Measurements from ENCODE around the gene EVA1C.

The EVA1C gene

DNA sequence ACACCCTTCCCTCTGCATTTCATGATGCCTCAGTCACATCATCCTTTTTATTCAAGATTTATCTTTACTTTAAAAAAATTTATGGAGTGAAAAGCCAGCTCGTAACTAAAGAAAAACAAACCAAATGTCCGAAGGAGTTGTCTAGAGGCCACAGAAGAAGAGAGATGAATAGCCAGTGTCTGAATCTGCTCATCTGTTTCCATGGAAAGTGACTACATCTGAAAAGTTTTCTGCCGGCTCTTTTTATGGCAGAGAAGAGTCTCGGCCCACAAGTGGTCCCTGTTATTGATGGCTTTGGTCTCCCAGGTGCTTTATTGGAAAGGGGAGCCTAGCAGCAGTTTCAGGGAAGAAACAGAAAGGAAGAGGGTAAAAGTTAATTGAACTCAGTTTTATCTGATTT lies 5.6 kb downstream of the EVA1C start:
- TF ChIP-seq REST (IDR thresholded peaks at IDR 0.05; ENCODE audit: insufficient read depth in 1 of 2, low read depth in 2 of 2, low read length in 2 of 2) (no peak), SIN3A (IDR thresholded peaks at IDR 0.05; ENCODE audit: borderline replicate concordance, insufficient read depth, low read length) (no peak), FOXP2 (optimal IDR thresholded peaks at IDR 0.05; ENCODE audit: borderline replicate concordance, extremely low read depth, extremely low read length, insufficient read depth) (no peak), POLR2AphosphoS5 (IDR thresholded peaks at IDR 0.05; ENCODE audit: low read depth, low read length) (no peak), TAF1 (IDR thresholded peaks at IDR 0.05; ENCODE audit: borderline replicate concordance, insufficient read depth, low read length) (no peak)

DNA sequence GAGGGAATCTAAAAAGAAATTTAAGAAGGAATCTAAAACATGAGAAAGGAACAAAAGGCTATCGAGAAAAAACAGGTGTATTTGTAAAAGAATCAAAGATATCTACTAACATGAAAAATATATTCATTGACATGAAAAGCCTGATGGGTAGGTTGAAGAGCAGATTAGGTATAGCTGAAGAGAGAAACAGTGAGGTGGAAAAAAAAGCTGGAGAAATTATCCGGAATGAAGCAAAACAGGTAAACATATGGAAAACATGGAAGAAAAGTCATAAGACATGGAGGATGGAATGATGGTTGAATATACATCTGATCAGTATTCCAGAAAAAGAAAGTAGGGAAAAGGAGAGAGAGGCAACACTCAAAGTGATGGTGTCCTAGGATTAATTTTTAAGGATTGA lies 9.6 kb downstream of the EVA1C start:
- TF ChIP-seq POLR2AphosphoS5 (IDR thresholded peaks at IDR 0.05; ENCODE audit: low read depth, low read length) (no peak), FOXP2 (optimal IDR thresholded peaks at IDR 0.05; ENCODE audit: borderline replicate concordance, extremely low read depth, extremely low read length, insufficient read depth) (no peak), REST (IDR thresholded peaks at IDR 0.05; ENCODE audit: insufficient read depth in 1 of 2, low read depth in 2 of 2, low read length in 2 of 2) (no peak), TAF1 (IDR thresholded peaks at IDR 0.05; ENCODE audit: borderline replicate concordance, insufficient read depth, low read length) (no peak), SIN3A (IDR thresholded peaks at IDR 0.05; ENCODE audit: borderline replicate concordance, insufficient read depth, low read length) (no peak)

- TF ChIP-seq REST (IDR thresholded peaks at IDR 0.05; ENCODE audit: insufficient read depth in 1 of 2, low read depth in 2 of 2, low read length in 2 of 2) (no peak), SIN3A (IDR thresholded peaks at IDR 0.05; ENCODE audit: borderline replicate concordance, insufficient read depth, low read length) (no peak), FOXP2 (optimal IDR thresholded peaks at IDR 0.05; ENCODE audit: borderline replicate concordance, extremely low read depth, extremely low read length, insufficient read depth) (no peak), TAF1 (IDR thresholded peaks at IDR 0.05; ENCODE audit: borderline replicate concordance, insufficient read depth, low read length) (no peak), POLR2AphosphoS5 (IDR thresholded peaks at IDR 0.05; ENCODE audit: low read depth, low read length) (no peak)
Observed at GRCh38 chr21:32423320-32424190, 11.0 kb downstream of the EVA1C start.

DNA sequence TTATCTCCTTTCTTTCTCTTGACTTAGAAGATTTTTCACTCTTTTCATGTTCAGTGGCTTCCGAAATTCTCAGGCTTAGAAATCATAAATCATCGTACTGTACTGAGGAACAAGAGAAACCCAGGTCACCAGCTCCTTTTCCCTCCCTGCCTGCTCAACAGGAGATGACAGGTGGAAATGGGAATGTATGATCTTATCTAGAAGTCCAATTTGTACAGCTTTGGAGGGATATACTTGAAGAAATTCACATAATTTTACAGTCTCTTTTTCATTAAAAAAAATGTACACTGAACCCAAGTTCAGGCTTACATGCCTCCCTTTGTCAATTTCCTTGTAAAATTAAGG lies 11.7 kb downstream of the EVA1C start:
- TF ChIP-seq SIN3A (IDR thresholded peaks at IDR 0.05; ENCODE audit: borderline replicate concordance, insufficient read depth, low read length): no peak
- no peak for TF ChIP-seq FOXP2 (optimal IDR thresholded peaks at IDR 0.05; ENCODE audit: borderline replicate concordance, extremely low read depth, extremely low read length, insufficient read depth)
- TF ChIP-seq REST (IDR thresholded peaks at IDR 0.05; ENCODE audit: insufficient read depth in 1 of 2, low read depth in 2 of 2, low read length in 2 of 2): no peak
- no peak for TF ChIP-seq TAF1 (IDR thresholded peaks at IDR 0.05; ENCODE audit: borderline replicate concordance, insufficient read depth, low read length)
- TF ChIP-seq POLR2AphosphoS5 (IDR thresholded peaks at IDR 0.05; ENCODE audit: low read depth, low read length): no peak

All from PFSK-1 (cell line).